DMS53 treated with DMSO at 0.1 percent for 48 hours (cell line): ENCODE measurements around the gene CLPX.
"Not testable (repeated sequence)": the region's sequence is repeated elsewhere in the genome, so short reads cannot be mapped to it uniquely, and the experiment has no call there.

Experiments used
- DNase-seq: peaks from one replicate; lab custom pipeline; 2025; ENCODE audit not compliant: unreplicated experiment; lab: John Stamatoyannopoulos, UW

The CLPX gene

GRCh38 chr15:65101891-65102708, 83.0 kb downstream of the CLPX start:
- no peak for DNase-seq

- DNase-seq, result no peak
Measured at GRCh38 chr15:65101411-65101890, 83.7 kb downstream of the CLPX start.

GRCh38 chr15:65100442-65100841, 84.7 kb downstream of the CLPX start:
- no peak for DNase-seq

- DNase-seq, result not testable (repeated sequence)
Measured at GRCh38 chr15:65099801-65100200, 85.3 kb downstream of the CLPX start.

GRCh38 chr15:65099336-65099735, 85.8 kb downstream of the CLPX start:
- DNase-seq, result no peak
